GM18520 (cell line): ENCODE data around the gene MLLT10.

ENCODE experiments used
- ATAC-seq: cut with Tn5 transposase; IDR thresholded peaks from one replicate; pipeline ENCODE4 v1.9.1; 2021; ENCODE audit not compliant: unreplicated experiment

The MLLT10 gene

GRCh38 chr10:21501091-21501490 is 32.9 kb upstream of the MLLT10 start:
- no peak for ATAC-seq

- ATAC-seq = no peak
Observed at GRCh38 chr10:21501731-21502347, 32.2 kb upstream of the MLLT10 start.

GRCh38 chr10:21502348-21502740 is 31.7 kb upstream of the MLLT10 start:
- ATAC-seq = no peak

- no peak for ATAC-seq
Observed at GRCh38 chr10:21503542-21503941, 30.5 kb upstream of the MLLT10 start.

- ATAC-seq = no peak
Observed at GRCh38 chr10:21505711-21506278, 28.2 kb upstream of the MLLT10 start.

- no peak for ATAC-seq
Observed at GRCh38 chr10:21506351-21506750, 27.7 kb upstream of the MLLT10 start.

- ATAC-seq = no peak
Observed at GRCh38 chr10:21507150-21507549, 26.9 kb upstream of the MLLT10 start.

- no peak for ATAC-seq
Observed at GRCh38 chr10:21508706-21509331, 25.2 kb upstream of the MLLT10 start.

- ATAC-seq = no peak
Observed at GRCh38 chr10:21509341-21510240, 24.4 kb upstream of the MLLT10 start.

GRCh38 chr10:21510241-21511094 is 23.6 kb upstream of the MLLT10 start:
- no peak for ATAC-seq

- no peak for ATAC-seq
Observed at GRCh38 chr10:21511095-21511570, 22.9 kb upstream of the MLLT10 start.

- ATAC-seq = no peak
Observed at GRCh38 chr10:21511946-21512572, 22.0 kb upstream of the MLLT10 start.

- ATAC-seq = no peak
Observed at GRCh38 chr10:21512573-21513404, 21.2 kb upstream of the MLLT10 start.

GRCh38 chr10:21513405-21513788 is 20.6 kb upstream of the MLLT10 start:
- ATAC-seq = no peak

GRCh38 chr10:21514129-21514817 is 19.8 kb upstream of the MLLT10 start:
- no peak for ATAC-seq

GRCh38 chr10:21514818-21515351 is 19.1 kb upstream of the MLLT10 start:
- ATAC-seq = no peak

GRCh38 chr10:21515361-21516241 is 18.4 kb upstream of the MLLT10 start:
- no peak for ATAC-seq
